ENCODE data around the gene ULK4. TPM values are rescaled to one million over a fixed set of nuclear protein-coding genes. Genes with fewer than 3 reads are reported as not detected.

ULK4 gene
- polyA plus RNA-seq, 1 of the 3 experiments (the other 2 are of a cell fraction): 6.2 TPM

DNA sequence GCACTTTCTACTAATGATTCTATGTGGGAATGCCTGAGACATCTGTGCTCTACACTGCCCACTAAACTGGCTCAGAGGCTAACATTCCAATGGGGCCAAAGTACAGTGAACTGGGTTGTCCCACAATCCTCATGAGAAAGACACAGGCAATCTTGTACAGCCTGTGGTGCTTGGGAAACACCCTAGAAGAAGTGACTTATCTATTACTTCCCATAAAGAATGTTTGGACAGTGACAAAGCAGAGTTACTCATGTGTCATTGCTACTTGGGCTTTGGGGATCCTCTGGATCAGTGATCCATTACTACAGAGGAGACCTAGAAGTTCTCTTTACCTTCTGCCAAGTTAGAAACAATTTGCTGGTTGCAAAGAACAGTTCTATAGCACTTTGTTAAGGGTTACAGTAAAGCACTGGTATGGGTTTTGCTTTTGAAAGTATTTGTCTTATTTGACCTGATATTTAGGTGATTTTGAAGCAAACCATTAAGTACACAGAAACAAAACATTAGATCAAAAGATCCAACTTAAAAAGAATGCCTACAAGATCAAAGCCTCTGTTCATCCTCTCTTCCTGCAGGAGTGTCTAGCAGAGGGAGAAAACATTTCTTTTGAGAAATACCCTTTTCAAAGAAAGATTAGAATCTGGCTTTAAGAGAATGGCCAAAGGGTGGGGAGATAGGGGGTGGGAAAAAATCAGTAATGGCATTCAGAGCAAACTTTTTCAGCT, 686.8 kb downstream of the ULK4 start:
- Histone ChIP-seq H2AFZ (ENCODE audit: low read depth) (no peak overlapping the region), H3K27me3 (ENCODE audit: insufficient read depth) (no peaks in the 10 kb centered on the region), H3K9me2 (no peaks in the 10 kb centered on the region), H3K9me3 (no peaks in the 10 kb centered on the region), H3K27ac (ENCODE audit: low read depth in 2 of 2, low read length in 1 of 2) (no peak overlapping the region), H3F3A (replicated peaks; ENCODE audit: insufficient read depth) (no peaks in the 10 kb centered on the region), H3K4me2 (no peak overlapping the region), H3K4me1 (ENCODE audit: control insufficient read depth in 1 of 2, insufficient read depth in 2 of 2, low read depth in 1 of 2, low read length in 1 of 2) (no peaks in the 10 kb centered on the region), H3K9ac (no peak overlapping the region), H3K4me3 (ENCODE audit: low read depth in 2 of 2, low read length in 1 of 2) (no peak overlapping the region), H4K20me1 (ENCODE audit: insufficient read depth) (no peaks in the 10 kb centered on the region), H3K79me2 (ENCODE audit: insufficient read depth) (no peaks in the 10 kb centered on the region), H3K36me3 (replicated peaks in 1 of 2; ENCODE audit: control insufficient read depth in 1 of 2, insufficient read depth in 2 of 2, low read length in 1 of 2) (no peaks in the 10 kb centered on the region)
- CTCF ChIA-PET: no interaction called here
- DNase-seq: no peak
- TF ChIP-seq, protein P1, sequence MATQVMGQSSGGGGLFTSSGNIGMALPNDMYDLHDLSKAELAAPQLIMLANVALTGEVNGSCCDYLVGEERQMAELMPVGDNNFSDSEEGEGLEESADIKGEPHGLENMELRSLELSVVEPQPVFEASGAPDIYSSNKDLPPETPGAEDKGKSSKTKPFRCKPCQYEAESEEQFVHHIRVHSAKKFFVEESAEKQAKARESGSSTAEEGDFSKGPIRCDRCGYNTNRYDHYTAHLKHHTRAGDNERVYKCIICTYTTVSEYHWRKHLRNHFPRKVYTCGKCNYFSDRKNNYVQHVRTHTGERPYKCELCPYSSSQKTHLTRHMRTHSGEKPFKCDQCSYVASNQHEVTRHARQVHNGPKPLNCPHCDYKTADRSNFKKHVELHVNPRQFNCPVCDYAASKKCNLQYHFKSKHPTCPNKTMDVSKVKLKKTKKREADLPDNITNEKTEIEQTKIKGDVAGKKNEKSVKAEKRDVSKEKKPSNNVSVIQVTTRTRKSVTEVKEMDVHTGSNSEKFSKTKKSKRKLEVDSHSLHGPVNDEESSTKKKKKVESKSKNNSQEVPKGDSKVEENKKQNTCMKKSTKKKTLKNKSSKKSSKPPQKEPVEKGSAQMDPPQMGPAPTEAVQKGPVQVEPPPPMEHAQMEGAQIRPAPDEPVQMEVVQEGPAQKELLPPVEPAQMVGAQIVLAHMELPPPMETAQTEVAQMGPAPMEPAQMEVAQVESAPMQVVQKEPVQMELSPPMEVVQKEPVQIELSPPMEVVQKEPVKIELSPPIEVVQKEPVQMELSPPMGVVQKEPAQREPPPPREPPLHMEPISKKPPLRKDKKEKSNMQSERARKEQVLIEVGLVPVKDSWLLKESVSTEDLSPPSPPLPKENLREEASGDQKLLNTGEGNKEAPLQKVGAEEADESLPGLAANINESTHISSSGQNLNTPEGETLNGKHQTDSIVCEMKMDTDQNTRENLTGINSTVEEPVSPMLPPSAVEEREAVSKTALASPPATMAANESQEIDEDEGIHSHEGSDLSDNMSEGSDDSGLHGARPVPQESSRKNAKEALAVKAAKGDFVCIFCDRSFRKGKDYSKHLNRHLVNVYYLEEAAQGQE (IDR thresholded peaks at IDR 0.05; ENCODE audit: low read depth, low read length): no peak
- TF ChIP-seq USF2 (IDR thresholded peaks at IDR 0.05; ENCODE audit: borderline replicate concordance, low read depth, low read length) (no peak), POLR2AphosphoS5 (IDR thresholded peaks at IDR 0.05; ENCODE audit: low read depth, low read length) (no peak), CTCF (IDR thresholded peaks at IDR 0.05) (no peak), CHD2 (IDR thresholded peaks at IDR 0.05; ENCODE audit: low read length, partially characterized antibody) (no peak)
- POLR2A ChIA-PET: no interaction called here

- Histone ChIP-seq H3K36me3 (replicated peaks in 1 of 2; ENCODE audit: control insufficient read depth in 1 of 2, insufficient read depth in 2 of 2, low read length in 1 of 2) (no peaks in the 10 kb centered on the region), H3K4me1 (ENCODE audit: control insufficient read depth in 1 of 2, insufficient read depth in 2 of 2, low read depth in 1 of 2, low read length in 1 of 2) (peaks cover 0 to 2% of the 10 kb centered on the region in 2 experiments; a peak in 2 of 4 replicates), H3K9me3 (no peaks in the 10 kb centered on the region), H3K4me2 (no peak overlapping the region), H4K20me1 (ENCODE audit: insufficient read depth) (no peaks in the 10 kb centered on the region), H3K9me2 (no peaks in the 10 kb centered on the region), H3K27me3 (ENCODE audit: insufficient read depth) (no peaks in the 10 kb centered on the region), H3K27ac (ENCODE audit: low read depth in 2 of 2, low read length in 1 of 2) (no peak overlapping the region), H3K4me3 (ENCODE audit: low read depth in 2 of 2, low read length in 1 of 2) (no peak overlapping the region), H3K79me2 (ENCODE audit: insufficient read depth) (no peaks in the 10 kb centered on the region), H3F3A (replicated peaks; ENCODE audit: insufficient read depth) (no peaks in the 10 kb centered on the region), H3K9ac (no peak overlapping the region), H2AFZ (ENCODE audit: low read depth) (no peak overlapping the region)
- CTCF ChIA-PET: no interaction called here
- no peak for DNase-seq
- 84% methylated on average over 1 of the region's 1 CpG for WGBS (ENCODE audit: low lambda C conversion rate)
- POLR2A ChIA-PET: no interaction called here
- TF ChIP-seq PBX3 (IDR thresholded peaks at IDR 0.05) (no peak), YY1 (IDR thresholded peaks at IDR 0.05; ENCODE audit: low read depth) (no peak), NFIC (IDR thresholded peaks at IDR 0.05; ENCODE audit: borderline replicate concordance) (no peak), CTCF (IDR thresholded peaks at IDR 0.05) (no peak), FOSL2 (IDR thresholded peaks at IDR 0.05; ENCODE audit: borderline replicate concordance, low read depth) (no peak), MEF2A (IDR thresholded peaks at IDR 0.05; ENCODE audit: borderline replicate concordance, low read depth) (no peak), MXI1 (IDR thresholded peaks at IDR 0.05; ENCODE audit: low read depth, low read length) (no peak), IRF3 (IDR thresholded peaks at IDR 0.05; ENCODE audit: low read depth, low read length) (no peak)
- TF ChIP-seq, protein P2, sequence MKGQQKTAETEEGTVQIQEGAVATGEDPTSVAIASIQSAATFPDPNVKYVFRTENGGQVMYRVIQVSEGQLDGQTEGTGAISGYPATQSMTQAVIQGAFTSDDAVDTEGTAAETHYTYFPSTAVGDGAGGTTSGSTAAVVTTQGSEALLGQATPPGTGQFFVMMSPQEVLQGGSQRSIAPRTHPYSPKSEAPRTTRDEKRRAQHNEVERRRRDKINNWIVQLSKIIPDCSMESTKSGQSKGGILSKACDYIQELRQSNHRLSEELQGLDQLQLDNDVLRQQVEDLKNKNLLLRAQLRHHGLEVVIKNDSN (IDR thresholded peaks at IDR 0.05; ENCODE audit: borderline replicate concordance, low read depth): no peak
Measured at GRCh38 chr3:41272667-41273066, 689.2 kb downstream of the ULK4 start.
